HG02840 (cell line): ENCODE measurements around the gene HLA-DPA1.
A peak's percentile ranks its signal among the peaks of the same experiment; 100 is the strongest.
"Not testable (repeated sequence)": the region's sequence is repeated elsewhere in the genome, so short reads cannot be mapped to it uniquely, and the experiment has no call there.

Experiments
- ATAC-seq: cut with Tn5 transposase; IDR thresholded peaks from one replicate; pipeline ENCODE4 v1.9.1; 2021; ENCODE audit warnings: mild to moderate bottlenecking, moderate library complexity, moderate number of reproducible peaks; ENCODE audit not compliant: unreplicated experiment, low FRiP score

HLA-DPA1 gene

GRCh38 chr6:33066917-33067521, 6.4 kb downstream of the HLA-DPA1 start:
- ATAC-seq = no peak

GRCh38 chr6:33065312-33065711, 8.1 kb downstream of the HLA-DPA1 start:
- ATAC-seq = no peak

- no peak for ATAC-seq
These were observed 8.7 kb downstream of the HLA-DPA1 start for GRCh38 chr6:33064723-33065122.

GRCh38 chr6:33063435-33063834, 10.0 kb downstream of the HLA-DPA1 start:
- ATAC-seq = not testable (repeated sequence)

GRCh38 chr6:33061987-33062386, 11.5 kb downstream of the HLA-DPA1 start:
- no peak for ATAC-seq

GRCh38 chr6:33057222-33058150, 16.0 kb downstream of the HLA-DPA1 start:
- no peak for ATAC-seq

- ATAC-seq = no peak
These were observed 20.2 kb downstream of the HLA-DPA1 start for GRCh38 chr6:33053230-33053629.

- no peak for ATAC-seq
These were observed 20.8 kb downstream of the HLA-DPA1 start for GRCh38 chr6:33052627-33053026.

GRCh38 chr6:33050014-33050810, 23.2 kb downstream of the HLA-DPA1 start:
- no peak for ATAC-seq

- no peak for ATAC-seq
These were observed 24.0 kb downstream of the HLA-DPA1 start for GRCh38 chr6:33049323-33050013.

GRCh38 chr6:33040157-33040556, 33.3 kb downstream of the HLA-DPA1 start:
- no peak for ATAC-seq

GRCh38 chr6:33036535-33036934, 36.9 kb downstream of the HLA-DPA1 start:
- ATAC-seq = no peak

- no peak for ATAC-seq
These were observed 38.9 kb downstream of the HLA-DPA1 start for GRCh38 chr6:33034554-33034953.

- ATAC-seq = no peak
These were observed 43.2 kb downstream of the HLA-DPA1 start for GRCh38 chr6:33030245-33030644.

GRCh38 chr6:33029328-33030184, 43.9 kb downstream of the HLA-DPA1 start:
- peak; percentile 68 for ATAC-seq

- no peak for ATAC-seq
These were observed 45.1 kb downstream of the HLA-DPA1 start for GRCh38 chr6:33028220-33028849.

GRCh38 chr6:33024521-33024920, 48.9 kb downstream of the HLA-DPA1 start:
- ATAC-seq = no peak

- no peak for ATAC-seq
These were observed 49.9 kb downstream of the HLA-DPA1 start for GRCh38 chr6:33023536-33023935.

- no peak for ATAC-seq
These were observed 51.5 kb downstream of the HLA-DPA1 start for GRCh38 chr6:33021917-33022316.
